OCI-LY3 (cell line): ENCODE measurements around the gene GJD3.
"Not testable (repeated sequence)": the region's sequence is repeated elsewhere in the genome, so short reads cannot be mapped to it uniquely, and the experiment has no call there.

Experiments used
- CTCF ChIP-seq: fragments of 200-600, 300-600 bp; sonication (generic); IDR thresholded peaks from 2 replicates; pipeline ENCODE4 v1.5.1; 2014; ENCODE audit warnings: antibody characterized with exemption, low read length, low read depth
- EZH2phosphoT487 ChIP-seq: fragments of 200-600 bp; shearing (Covaris generic); IDR thresholded peaks from 2 replicates; pipeline ENCODE4 v1.6.1; 2018; ENCODE audit warnings: antibody characterized with exemption, mixed run types, low read depth

DNA sequence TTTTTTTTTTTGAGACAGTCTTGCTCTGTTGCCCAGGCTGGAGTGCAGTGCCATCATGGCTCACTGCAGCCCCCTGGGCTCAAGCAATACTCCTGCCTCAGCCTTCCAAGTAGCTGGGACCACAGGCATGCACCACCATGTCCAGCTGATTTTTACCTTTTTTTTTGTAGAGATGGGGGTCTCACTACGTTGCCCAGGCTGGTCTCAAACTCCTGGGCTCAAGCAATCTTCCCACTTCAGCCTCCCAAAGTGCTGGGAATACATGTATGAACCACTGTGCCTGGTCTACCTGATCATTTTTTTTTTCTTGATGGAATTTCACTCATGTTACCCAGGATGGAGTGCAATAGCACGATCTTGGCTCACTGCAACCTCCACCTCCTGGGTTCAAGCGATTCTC lies 22.0 kb upstream of the GJD3 start:
- TF ChIP-seq CTCF, EZH2phosphoT487: not testable (repeated sequence)
